A549 (cell line): Measurements from ENCODE around the gene HS6ST1. TPM values are rescaled to one million over a fixed set of nuclear protein-coding genes. Genes with fewer than 3 reads are reported as not detected.

Experiments used
- ATAC-seq, 2 experiments: fragments of 200-7000 bp in 1 of 2; fragments of >200 bp in 1 of 2; cut with Nextera tagmentation in 1 of 2; cut with Tn5 transposase in 1 of 2; 3 replicates each; pipeline versions ENCODE4 v1.8.0 to v1.9.1; 2018 to 2020; ENCODE audit warnings: mild to moderate bottlenecking in 1 of 2, moderate library complexity in 1 of 2
- CTCF ChIA-PET: fragments of 300-600 bp; sonication (Branson Sonifier 250); formaldehyde crosslinking; extraction: SDS; loops from one replicate; lab custom pipeline; 2021; ENCODE audit warnings: antibody characterized with exemption, inconsistent platforms; lab: Yijun Ruan, JAX
- POLR2A ChIA-PET: fragments of 350-600 bp; formaldehyde crosslinking; extraction: SDS; loops from one replicate; lab custom pipeline; 2021; ENCODE audit warnings: antibody characterized with exemption, inconsistent platforms; lab: Yijun Ruan, JAX
- DNase-seq, 2 experiments: peaks; one replicate each; pipeline versions ENCODE4 v3.0.0 to v3.0.0-alpha.2; 2011 to 2016; ENCODE audit warnings: low read depth in 1 of 2, low spot score in 1 of 2
- FAIRE-seq: peaks from 2 replicates; lab custom pipeline; 2011; peaks lifted over from hg19 to GRCh38; lab: Jason Lieb, UNC
- H3K27ac ChIP-seq, 2 experiments: fragments of >200 bp; sonication (Bioruptor Twin); formaldehyde crosslinking; 3 replicates each; pipeline ENCODE4 v1.5.1; 2016 to 2017
- H3K4me1 ChIP-seq: fragments of >200 bp; sonication (Bioruptor Twin); formaldehyde crosslinking; 3 replicates; pipeline ENCODE4 v1.6.1; 2016
- H3K4me2 ChIP-seq: fragments of >200 bp; sonication (Bioruptor Twin); formaldehyde crosslinking; 3 replicates; pipeline ENCODE4 v1.6.1; 2016
- H3K4me3 ChIP-seq: fragments of >200 bp; sonication (Bioruptor Twin); formaldehyde crosslinking; 3 replicates; pipeline ENCODE4 v1.5.1; 2016
- H3K9me3 ChIP-seq: fragments of >200 bp; sonication (Bioruptor Twin); formaldehyde crosslinking; 3 replicates; pipeline ENCODE4 v1.6.1; 2016
- CBX2 ChIP-seq: fragments of 200-600 bp; sonication (generic); IDR thresholded peaks from 2 replicates; pipeline ENCODE4 v1.6.1; 2016; ENCODE audit warnings: low read depth, mild to moderate bottlenecking, borderline replicate concordance
- CBX8 ChIP-seq: fragments of 200-600 bp; sonication (generic); IDR thresholded peaks from 2 replicates; pipeline ENCODE4 v1.6.1; 2016
- CEBPB ChIP-seq, 2 experiments: fragments of >200 bp in 1 of 2; sonication (Bioruptor Twin) in 1 of 2; formaldehyde crosslinking in 1 of 2; IDR thresholded peaks; 2 replicates each; pipeline ENCODE4 v1.6.1; 2012 to 2016
- EHF ChIP-seq: fragments of 250-450 bp; sonication (Bioruptor Pico); IDR thresholded peaks from 2 replicates; pipeline ENCODE4 v1.5.0; 2020; ENCODE audit warnings: mild to moderate bottlenecking
- EP300 ChIP-seq, 2 experiments: fragments of >200 bp; sonication (Bioruptor Twin); formaldehyde crosslinking; IDR thresholded peaks; 2 replicates in 1 of 2; 3 replicates in 1 of 2; pipeline ENCODE4 v1.6.1; 2016 to 2017
- FOXS1 ChIP-seq: fragments of 250-450 bp; sonication (Bioruptor Pico); IDR thresholded peaks from 2 replicates; pipeline ENCODE4 v1.5.0; 2020; ENCODE audit warnings: mild to moderate bottlenecking, moderate library complexity
- HDAC2 ChIP-seq: fragments of 200-600 bp; sonication (generic); IDR thresholded peaks from 2 replicates; pipeline ENCODE4 v1.6.1; 2016
- JUNB ChIP-seq: fragments of >200 bp; sonication (Bioruptor Twin); formaldehyde crosslinking; IDR thresholded peaks from 2 replicates; pipeline ENCODE4 v1.6.1; 2016
- KDM5A ChIP-seq: fragments of 200-600 bp; sonication (generic); IDR thresholded peaks from 2 replicates; pipeline ENCODE4 v1.6.1; 2016; ENCODE audit warnings: antibody characterized with exemption, mild to moderate bottlenecking
- MYC ChIP-seq: IDR thresholded peaks from 2 replicates; pipeline ENCODE4 v1.6.1; 2012; ENCODE audit warnings: mild to moderate bottlenecking, inconsistent platforms, low read length, improper control_type of control experiment, borderline replicate concordance
- NFE2L2 ChIP-seq: fragments of 150-350 bp; conservative IDR thresholded peaks from 2 replicates; pipeline ENCODE4 v1.6.1; 2014; ENCODE audit warnings: low read length
- NPAS2 ChIP-seq: fragments of 250-450 bp; sonication (Bioruptor Pico); IDR thresholded peaks from 2 replicates; pipeline ENCODE4 v1.8.0; 2022; ENCODE audit warnings: mild to moderate bottlenecking, moderate library complexity, borderline replicate concordance
- PHF8 ChIP-seq: fragments of 200-600 bp; sonication (generic); IDR thresholded peaks from 2 replicates; pipeline ENCODE4 v1.6.1; 2016; ENCODE audit warnings: low read depth, mild to moderate bottlenecking, antibody characterized with exemption, moderate library complexity, borderline replicate concordance
- RCOR1 ChIP-seq: fragments of 150-350 bp; IDR thresholded peaks from 2 replicates; pipeline ENCODE4 v1.6.1; 2014; ENCODE audit warnings: antibody characterized with exemption, low read length, low read depth
- SMC3 ChIP-seq: fragments of >200 bp; sonication (Bioruptor Twin); formaldehyde crosslinking; IDR thresholded peaks from 3 replicates; pipeline ENCODE4 v1.6.1; 2018; ENCODE audit warnings: inconsistent platforms
- SREBF2 ChIP-seq: fragments of 450-650 bp; IDR thresholded peaks from 2 replicates; pipeline ENCODE4 v1.6.1; 2014; ENCODE audit warnings: mild to moderate bottlenecking, moderate library complexity
- TP53 ChIP-seq: fragments of 250-450 bp; sonication (Bioruptor Pico); IDR thresholded peaks from 2 replicates; pipeline ENCODE4 v1.5.0; 2021; ENCODE audit warnings: mild to moderate bottlenecking, moderate library complexity
- ZC3H11A ChIP-seq: fragments of 450-650 bp; IDR thresholded peaks from 2 replicates; pipeline ENCODE4 v1.6.1; 2014; ENCODE audit warnings: antibody characterized with exemption, mild to moderate bottlenecking
- ZNF302 ChIP-seq: fragments of 250-450 bp; sonication (Bioruptor Pico); IDR thresholded peaks from 2 replicates; pipeline ENCODE4 v1.9.0; 2021; ENCODE audit warnings: inconsistent platforms, mild to moderate bottlenecking, moderate library complexity
- WGBS: methylation state at CpG from one replicate; pipeline ENCODE4 v1.1.6; 2017; ENCODE audit errors: missing lambda C conversion rate; 5-methylcytosine and 5-hydroxymethylcytosine counted together
- polyA plus RNA-seq, 4 experiments: library from polyadenylated mRNA; depleted of rRNA in 3 of 4; stranded (reverse); fragments of >200 nt; fragmentation: RNase III in 1 of 4; extraction: RNeasy Plus Mini Kit Qiagen cat#74134 plus additional on column Dnase treatment in 1 of 4; gene quantifications; 2 replicates in 3 of 4; 3 replicates in 1 of 4; pipeline ENCODE4 v1.2.3, GENCODE V29; 2011 to 2017
- TF ChIP-seq, protein P1 (sequence below): fragments of 150-350 bp; IDR thresholded peaks from 2 replicates; pipeline ENCODE4 v1.6.1; 2014; ENCODE audit warnings: low read depth, mild to moderate bottlenecking, low read length
- TF ChIP-seq, protein P2 (sequence below): IDR thresholded peaks from 2 replicates; pipeline ENCODE4 v1.6.1; 2012
- TF ChIP-seq, protein P3 (sequence below): fragments of 200-600 bp; sonication (generic); IDR thresholded peaks from 2 replicates; pipeline ENCODE4 v1.6.1; 2016; ENCODE audit warnings: antibody characterized with exemption, mild to moderate bottlenecking, moderate library complexity
- TF ChIP-seq, protein P4 (sequence below): fragments of >200 bp; sonication (Bioruptor Twin); formaldehyde crosslinking; IDR thresholded peaks from 3 replicates; pipeline ENCODE4 v1.6.1; 2016
- TF ChIP-seq, protein P5 (sequence below): IDR thresholded peaks from 2 replicates; pipeline ENCODE4 v1.6.1; 2012

The HS6ST1 gene
- polyA plus RNA-seq, 2 of the 4 experiments (the other 2 are of a cell fraction): 3.8 to 11.6 TPM

DNA sequence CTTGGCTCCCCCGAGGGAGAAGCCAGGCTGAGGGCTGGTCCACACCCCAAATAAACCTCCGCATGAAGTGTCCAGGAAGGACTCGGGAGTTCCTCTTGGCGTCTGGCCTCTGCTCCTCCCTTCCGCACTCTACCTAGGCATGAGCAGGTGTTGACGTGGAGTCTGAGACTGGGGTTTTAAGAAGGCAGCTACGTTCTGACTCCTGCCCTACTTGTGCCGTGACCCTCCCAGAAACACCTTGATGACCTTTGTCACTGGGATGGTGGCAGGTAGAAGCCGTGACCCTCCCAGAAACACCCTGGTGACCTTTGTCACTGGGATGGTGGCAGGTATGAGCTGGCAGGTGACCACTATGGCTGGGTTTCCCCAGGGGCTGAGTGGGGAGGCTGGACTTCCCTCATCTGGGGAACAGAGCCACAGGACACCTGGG is 54.8 kb downstream of the HS6ST1 start:
- TF ChIP-seq MYC: no peak
- no peak for TF ChIP-seq RCOR1
- TF ChIP-seq CEBPB (IDR thresholded peaks at IDR 0.05): no peak
- TF ChIP-seq CBX8: no peak
- TF ChIP-seq SREBF2: no peak
- TF ChIP-seq FOXS1 (CRISPR knock-in tag): no peak
- TF ChIP-seq SMC3: no peak
- no peak for TF ChIP-seq KDM5A
- TF ChIP-seq, protein P1, sequence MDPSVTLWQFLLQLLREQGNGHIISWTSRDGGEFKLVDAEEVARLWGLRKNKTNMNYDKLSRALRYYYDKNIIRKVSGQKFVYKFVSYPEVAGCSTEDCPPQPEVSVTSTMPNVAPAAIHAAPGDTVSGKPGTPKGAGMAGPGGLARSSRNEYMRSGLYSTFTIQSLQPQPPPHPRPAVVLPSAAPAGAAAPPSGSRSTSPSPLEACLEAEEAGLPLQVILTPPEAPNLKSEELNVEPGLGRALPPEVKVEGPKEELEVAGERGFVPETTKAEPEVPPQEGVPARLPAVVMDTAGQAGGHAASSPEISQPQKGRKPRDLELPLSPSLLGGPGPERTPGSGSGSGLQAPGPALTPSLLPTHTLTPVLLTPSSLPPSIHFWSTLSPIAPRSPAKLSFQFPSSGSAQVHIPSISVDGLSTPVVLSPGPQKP: no peak
- TF ChIP-seq TP53 (CRISPR knock-in tag): no peak
- TF ChIP-seq, protein P2, sequence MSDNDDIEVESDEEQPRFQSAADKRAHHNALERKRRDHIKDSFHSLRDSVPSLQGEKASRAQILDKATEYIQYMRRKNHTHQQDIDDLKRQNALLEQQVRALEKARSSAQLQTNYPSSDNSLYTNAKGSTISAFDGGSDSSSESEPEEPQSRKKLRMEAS: no peak
- TF ChIP-seq, protein P3, sequence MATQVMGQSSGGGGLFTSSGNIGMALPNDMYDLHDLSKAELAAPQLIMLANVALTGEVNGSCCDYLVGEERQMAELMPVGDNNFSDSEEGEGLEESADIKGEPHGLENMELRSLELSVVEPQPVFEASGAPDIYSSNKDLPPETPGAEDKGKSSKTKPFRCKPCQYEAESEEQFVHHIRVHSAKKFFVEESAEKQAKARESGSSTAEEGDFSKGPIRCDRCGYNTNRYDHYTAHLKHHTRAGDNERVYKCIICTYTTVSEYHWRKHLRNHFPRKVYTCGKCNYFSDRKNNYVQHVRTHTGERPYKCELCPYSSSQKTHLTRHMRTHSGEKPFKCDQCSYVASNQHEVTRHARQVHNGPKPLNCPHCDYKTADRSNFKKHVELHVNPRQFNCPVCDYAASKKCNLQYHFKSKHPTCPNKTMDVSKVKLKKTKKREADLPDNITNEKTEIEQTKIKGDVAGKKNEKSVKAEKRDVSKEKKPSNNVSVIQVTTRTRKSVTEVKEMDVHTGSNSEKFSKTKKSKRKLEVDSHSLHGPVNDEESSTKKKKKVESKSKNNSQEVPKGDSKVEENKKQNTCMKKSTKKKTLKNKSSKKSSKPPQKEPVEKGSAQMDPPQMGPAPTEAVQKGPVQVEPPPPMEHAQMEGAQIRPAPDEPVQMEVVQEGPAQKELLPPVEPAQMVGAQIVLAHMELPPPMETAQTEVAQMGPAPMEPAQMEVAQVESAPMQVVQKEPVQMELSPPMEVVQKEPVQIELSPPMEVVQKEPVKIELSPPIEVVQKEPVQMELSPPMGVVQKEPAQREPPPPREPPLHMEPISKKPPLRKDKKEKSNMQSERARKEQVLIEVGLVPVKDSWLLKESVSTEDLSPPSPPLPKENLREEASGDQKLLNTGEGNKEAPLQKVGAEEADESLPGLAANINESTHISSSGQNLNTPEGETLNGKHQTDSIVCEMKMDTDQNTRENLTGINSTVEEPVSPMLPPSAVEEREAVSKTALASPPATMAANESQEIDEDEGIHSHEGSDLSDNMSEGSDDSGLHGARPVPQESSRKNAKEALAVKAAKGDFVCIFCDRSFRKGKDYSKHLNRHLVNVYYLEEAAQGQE: no peak
- TF ChIP-seq, all 56 proteins: peak for 0
- no peaks in the 10 kb centered on the region for H3K9me3 ChIP-seq
- no peak overlapping the region for H3K4me2 ChIP-seq
- 82% methylated on average over 8 of the region's 9 CpGs for WGBS
- H3K4me1 ChIP-seq: no peaks in the 10 kb centered on the region
- CTCF ChIA-PET: interaction anchor here (1.2 kb wide), 1 partner anchor 12 kb away, joined by 4 read pairs; no protein-coding TSS in a partner anchor
- FAIRE-seq: no peak
- no peak for ATAC-seq
- no peak overlapping the region for H3K4me3 ChIP-seq
- H3K27ac ChIP-seq: no peak overlapping the region
- POLR2A ChIA-PET: no interaction called here
- no peak for DNase-seq

DNA sequence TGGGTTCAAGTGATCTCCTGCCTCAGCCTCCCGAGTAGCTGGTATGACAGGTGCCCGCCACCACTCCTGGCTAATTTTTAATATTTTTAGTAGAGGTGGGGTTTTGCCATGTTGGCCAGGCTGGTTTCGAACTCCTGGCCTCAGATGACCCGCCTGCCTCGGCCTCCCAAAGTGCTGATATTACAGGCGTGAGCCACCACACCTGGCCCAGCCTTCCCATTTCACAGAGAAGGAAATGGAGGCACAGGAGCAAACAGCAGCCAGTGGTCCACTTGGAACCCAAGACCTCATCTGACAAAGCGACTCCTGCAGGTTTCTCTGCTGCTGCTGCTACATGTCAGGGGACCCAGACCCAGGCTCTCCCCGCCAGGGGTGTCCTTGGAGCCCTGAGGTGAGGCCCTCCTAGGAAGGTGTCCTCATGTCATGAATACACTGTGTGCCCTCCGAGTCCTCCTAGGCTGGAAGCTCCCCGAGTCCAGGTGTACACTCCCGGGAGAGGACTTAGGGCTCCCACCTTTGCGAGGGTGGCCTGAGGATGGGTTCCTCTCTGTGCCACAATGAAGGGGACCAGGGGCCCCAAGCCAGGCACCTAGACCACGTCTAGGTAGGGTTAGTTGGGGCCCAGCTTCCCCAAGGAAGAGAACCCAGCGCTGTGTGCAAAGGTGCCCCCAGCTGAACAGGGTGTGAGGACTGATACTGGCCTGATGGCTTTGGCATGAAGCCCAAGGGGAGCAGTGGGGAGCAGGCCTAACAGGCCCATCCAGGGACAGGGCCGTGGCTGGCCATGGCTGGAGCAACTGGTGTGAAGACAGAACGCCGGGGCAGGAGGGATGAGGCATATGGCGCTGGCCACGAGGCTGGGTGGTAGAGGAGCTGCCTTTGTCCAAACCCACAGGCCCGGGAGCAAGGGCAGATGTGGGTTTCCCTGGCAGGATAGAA is 56.1 kb downstream of the HS6ST1 start:
- Histone ChIP-seq H3K27ac (no peak overlapping the region), H3K4me3 (no peak overlapping the region)
- no peak for ATAC-seq
- CTCF ChIA-PET: no interaction called here
- TF ChIP-seq SMC3 (no peak), CBX8 (no peak), ZNF302 (CRISPR knock-in tag) (no peak), JUNB (no peak), CBX2 (no peak), NPAS2 (CRISPR knock-in tag) (no peak), EP300 (IDR thresholded peaks at IDR 0.05) (no peak), HDAC2 (no peak), NFE2L2 (no peak), PHF8 (no peak), ZC3H11A (no peak), CEBPB (IDR thresholded peaks at IDR 0.05) (no peak), MYC (no peak), EHF (no peak)
- TF ChIP-seq, protein P4, sequence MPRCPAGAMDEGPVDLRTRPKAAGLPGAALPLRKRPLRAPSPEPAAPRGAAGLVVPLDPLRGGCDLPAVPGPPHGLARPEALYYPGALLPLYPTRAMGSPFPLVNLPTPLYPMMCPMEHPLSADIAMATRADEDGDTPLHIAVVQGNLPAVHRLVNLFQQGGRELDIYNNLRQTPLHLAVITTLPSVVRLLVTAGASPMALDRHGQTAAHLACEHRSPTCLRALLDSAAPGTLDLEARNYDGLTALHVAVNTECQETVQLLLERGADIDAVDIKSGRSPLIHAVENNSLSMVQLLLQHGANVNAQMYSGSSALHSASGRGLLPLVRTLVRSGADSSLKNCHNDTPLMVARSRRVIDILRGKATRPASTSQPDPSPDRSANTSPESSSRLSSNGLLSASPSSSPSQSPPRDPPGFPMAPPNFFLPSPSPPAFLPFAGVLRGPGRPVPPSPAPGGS: no peak
- TF ChIP-seq, protein P5, sequence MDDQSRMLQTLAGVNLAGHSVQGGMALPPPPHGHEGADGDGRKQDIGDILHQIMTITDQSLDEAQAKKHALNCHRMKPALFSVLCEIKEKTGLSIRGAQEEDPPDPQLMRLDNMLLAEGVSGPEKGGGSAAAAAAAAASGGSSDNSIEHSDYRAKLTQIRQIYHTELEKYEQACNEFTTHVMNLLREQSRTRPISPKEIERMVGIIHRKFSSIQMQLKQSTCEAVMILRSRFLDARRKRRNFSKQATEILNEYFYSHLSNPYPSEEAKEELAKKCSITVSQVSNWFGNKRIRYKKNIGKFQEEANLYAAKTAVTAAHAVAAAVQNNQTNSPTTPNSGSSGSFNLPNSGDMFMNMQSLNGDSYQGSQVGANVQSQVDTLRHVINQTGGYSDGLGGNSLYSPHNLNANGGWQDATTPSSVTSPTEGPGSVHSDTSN: no peak
- TF ChIP-seq, all 56 proteins: peak for 0
- 90% methylated on average over 19 of the region's 20 CpGs for WGBS
- Histone ChIP-seq H3K4me2 (no peak overlapping the region), H3K4me1 (no peaks in the 10 kb centered on the region), H3K9me3 (no peaks in the 10 kb centered on the region)
- no peak for FAIRE-seq
- POLR2A ChIA-PET: no interaction called here
- no peak for DNase-seq
